GM19467 (cell line): Measurements from ENCODE around the gene PABPN1L.
"Not testable (repeated sequence)": the region's sequence is repeated elsewhere in the genome, so short reads cannot be mapped to it uniquely, and the experiment has no call there.

ENCODE experiments used
- ATAC-seq: cut with Tn5 transposase; IDR thresholded peaks from one replicate; pipeline ENCODE4 v1.9.1; 2021; ENCODE audit warnings: mild to moderate bottlenecking, moderate library complexity; ENCODE audit not compliant: unreplicated experiment

Gene PABPN1L

DNA sequence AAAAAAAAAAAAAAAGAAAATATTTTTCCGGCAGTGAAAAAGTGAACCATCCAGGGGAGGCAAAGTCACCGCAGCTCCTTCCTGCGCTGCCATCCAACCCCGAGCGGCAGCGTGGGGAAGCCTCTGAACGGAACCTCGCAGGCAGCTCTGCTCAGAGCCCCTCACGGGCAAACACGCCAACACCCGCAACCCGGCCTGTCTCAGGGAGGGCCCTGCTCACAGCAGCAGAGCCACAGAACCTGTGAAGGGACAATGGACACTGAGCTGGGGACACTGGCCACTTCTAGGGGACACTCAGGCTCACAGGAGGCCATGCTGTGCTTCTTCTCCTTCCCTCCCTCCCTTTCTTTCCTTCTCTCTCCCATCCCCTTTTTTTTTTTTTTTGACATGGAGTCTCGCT, 33.4 kb downstream of the PABPN1L start:
- ATAC-seq = no peak

DNA sequence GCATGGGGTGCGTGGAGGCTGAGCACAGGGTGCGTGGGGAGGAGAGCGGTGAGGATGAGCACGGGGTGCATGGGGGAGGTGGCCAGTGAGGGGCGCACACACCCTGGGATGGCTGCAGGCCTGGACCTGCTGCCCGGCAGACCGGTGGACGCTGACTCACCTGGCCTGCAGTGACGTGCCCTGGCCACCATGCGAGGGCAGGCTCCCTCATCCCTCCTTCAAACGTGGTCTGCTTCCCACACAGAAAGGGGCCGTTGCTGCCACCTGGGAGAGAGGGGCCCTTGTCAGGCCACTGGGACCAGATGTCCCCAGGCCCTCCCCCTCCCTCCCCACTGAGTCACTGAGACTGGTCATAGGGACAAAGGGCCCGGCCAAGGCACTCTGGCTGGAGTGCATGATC, 34.6 kb downstream of the PABPN1L start:
- no peak for ATAC-seq

DNA sequence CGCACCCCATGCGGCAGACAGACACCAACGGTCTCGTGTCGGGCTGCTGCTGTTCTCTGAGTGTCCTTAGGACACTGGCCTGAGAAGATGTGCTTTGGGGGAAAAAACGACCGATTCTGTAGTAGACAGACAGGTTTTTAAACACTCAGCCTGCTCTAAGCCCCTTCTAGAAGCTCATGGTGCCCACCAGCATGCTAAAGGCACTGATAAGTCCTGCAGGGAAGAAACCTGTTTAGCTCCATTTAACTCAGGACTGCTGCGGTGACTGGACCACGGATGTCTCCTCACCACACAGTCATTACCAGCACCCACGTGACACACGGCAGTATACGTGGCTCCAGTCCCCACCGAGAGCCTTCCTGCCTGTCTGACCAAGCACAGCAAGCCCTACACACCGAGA, 35.7 kb downstream of the PABPN1L start:
- ATAC-seq = no peak

DNA sequence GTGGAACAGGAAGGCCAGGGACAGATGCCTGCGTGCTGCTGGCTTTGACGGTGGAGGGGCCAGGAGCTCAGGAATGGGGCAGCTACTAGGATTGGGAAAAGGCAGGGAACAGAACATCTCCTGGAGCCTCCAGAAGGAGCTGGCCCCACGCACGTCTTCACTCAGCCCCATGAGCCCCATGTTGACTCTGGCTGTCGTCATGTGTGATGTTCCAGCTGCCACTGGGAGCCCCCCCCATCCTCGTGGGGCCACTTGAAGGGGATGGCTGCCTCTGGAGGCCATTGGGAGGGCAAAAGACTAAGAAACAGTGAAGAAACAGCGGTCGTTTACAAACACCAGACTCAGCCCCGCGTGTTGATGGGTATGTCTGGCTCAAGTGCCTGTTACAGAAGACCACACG, 36.2 kb downstream of the PABPN1L start:
- no peak for ATAC-seq

DNA sequence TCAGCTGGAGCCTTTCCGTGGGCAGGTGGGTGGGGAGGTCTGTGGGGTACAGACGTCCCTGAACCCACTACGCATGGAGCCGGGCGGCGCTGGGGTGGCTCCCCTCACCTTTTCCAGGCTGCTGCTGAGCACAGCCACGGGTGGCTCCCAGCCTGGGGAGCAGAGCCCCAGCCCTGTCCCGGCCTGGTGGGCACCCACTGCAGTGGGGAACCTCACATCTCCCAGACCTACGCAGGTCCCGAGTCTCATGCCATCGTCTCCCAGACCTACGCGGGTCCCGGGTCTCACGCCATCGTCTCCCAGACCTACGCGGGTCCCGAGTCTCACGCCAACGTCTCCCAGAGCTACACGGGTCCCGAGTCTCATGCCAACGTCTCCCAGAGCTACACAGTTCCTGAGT, 37.7 kb downstream of the PABPN1L start:
- no peak for ATAC-seq

DNA sequence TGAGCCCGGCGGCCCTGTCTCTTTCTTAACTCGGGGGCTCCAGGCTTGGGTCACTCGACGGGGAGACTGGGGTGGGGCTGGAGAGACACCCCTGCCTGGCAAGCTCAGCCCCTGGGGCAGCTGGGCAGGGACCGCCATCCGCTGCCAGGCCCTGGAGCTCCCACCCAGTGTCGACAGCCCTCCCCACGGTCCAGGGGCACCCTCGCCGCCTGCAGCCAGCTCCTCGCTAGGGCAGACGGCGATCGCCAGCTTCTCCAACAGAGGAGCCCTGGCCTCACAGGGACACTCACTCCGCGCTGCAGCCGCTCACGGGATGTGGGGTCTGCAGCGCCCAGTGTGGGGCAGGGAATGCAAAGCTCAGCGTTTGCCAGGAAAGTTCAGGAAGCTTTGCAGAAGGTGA, 38.7 kb downstream of the PABPN1L start:
- ATAC-seq = no peak

DNA sequence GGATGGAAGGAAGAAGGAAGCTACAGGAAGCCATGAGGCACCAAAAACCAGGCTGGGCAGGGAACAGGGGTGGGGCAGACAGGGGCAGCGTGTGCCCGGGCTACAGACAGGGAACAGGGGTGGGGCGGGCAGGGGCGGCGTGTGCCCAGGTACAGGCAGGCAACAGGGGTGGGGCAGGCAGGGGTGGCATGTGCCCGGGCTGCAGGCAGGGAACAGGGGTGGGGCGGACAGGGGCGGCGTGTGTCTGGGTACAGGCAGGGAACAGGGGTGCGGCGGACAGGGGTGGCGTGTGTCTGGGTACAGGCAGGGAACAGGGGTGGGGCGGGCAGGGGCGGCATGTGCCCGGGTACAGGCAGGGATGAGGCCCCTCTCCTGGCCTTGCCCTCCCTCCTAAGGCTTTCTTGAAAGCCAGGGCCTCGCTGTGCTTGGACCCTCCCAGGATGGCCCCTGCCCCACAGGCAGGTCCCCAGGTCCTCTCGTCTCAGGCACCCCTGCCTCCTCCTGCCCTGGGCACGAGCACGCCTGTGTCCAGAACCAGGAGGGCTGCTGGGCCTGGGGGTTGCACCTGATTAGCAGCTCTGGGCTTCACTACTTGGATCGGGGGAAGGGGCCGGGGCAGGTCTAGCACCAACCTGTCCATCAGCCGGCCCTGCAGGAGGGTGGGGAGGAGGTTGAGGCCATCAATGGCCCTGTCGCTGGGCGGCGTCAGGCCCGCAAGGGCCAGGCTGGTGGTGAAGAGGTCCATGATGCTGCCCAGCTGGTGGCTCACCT, 40.2 kb downstream of the PABPN1L start:
- no peak for ATAC-seq

DNA sequence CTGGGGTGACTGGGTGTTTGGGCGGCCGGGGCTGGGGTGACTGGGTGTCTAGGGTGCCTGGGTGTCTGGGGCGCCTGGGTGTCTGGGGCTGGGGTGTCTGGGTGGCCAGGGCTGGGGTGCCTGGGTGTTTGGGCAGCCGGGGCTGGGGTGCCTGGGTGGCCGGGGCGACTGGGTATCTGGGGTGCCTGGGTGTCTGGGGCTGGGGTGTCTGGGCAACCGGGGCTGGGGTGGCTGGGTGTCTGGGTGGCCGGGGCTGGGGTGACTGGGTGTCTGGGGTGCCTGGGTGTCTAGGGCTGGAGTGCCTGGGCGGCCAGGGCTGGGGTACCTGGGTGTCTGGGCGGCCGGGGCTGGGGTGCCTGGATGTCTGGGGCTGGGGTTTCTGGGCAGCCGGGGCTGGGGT, 41.3 kb downstream of the PABPN1L start:
- ATAC-seq = no peak

DNA sequence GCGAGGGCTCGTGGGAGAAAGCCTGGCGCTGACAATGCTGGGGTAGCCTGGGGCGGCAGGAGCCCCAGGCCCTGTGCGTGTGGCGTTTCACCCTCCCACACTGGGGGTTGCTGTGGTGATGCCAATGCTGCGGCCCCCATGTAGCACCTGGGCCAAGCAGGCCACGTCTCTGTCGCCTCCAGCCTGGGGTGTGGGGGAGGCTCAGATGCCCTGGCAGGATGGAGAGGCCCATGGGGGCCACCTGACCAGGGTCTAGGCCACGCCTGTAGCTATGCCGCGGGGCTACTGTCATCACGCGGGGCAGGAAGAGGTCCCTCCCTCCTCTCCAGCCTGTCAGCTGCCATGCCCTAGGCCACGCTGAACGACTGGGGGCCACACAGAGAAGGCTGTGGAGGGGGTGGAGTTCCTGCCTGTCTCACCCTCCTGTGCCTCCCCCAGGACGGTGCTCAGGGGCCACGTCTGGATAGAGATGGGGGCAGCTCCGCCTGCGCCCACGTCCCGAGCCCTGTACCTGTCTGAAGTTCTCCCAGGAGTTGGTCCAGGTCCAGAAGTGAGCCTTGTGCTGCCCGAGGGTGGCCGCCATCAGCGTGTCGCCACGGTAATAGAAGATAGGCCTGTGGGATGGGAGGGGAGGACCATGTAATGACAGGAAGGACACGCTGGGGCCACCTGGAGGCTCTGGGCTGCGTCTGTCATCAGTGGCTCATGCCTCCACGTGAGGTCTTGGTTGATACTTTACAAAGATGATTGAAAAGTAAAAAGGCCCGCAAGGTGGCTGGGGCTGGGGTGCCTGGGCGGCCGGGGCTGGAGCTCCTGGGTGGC, 42.0 kb downstream of the PABPN1L start:
- no peak for ATAC-seq

DNA sequence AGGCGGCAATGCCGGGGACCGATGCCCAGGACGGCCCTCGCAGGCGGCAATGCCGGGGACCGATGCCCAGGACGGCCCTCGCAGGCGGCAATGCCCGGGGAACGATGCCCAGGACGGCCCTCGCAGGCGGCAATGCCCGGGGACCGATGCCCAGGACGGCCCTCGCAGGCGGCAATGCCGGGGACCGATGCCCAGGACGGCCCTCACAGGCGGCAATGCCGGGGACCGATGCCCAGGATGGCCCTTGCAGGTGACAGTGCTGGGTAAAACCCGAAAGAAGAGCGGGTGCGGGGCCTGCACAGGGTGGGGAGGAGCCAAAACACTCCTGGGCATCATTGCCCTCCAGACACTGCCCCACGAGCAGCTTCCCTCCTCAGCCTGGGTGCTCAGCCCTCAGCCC, 42.8 kb downstream of the PABPN1L start:
- not testable (repeated sequence) for ATAC-seq

DNA sequence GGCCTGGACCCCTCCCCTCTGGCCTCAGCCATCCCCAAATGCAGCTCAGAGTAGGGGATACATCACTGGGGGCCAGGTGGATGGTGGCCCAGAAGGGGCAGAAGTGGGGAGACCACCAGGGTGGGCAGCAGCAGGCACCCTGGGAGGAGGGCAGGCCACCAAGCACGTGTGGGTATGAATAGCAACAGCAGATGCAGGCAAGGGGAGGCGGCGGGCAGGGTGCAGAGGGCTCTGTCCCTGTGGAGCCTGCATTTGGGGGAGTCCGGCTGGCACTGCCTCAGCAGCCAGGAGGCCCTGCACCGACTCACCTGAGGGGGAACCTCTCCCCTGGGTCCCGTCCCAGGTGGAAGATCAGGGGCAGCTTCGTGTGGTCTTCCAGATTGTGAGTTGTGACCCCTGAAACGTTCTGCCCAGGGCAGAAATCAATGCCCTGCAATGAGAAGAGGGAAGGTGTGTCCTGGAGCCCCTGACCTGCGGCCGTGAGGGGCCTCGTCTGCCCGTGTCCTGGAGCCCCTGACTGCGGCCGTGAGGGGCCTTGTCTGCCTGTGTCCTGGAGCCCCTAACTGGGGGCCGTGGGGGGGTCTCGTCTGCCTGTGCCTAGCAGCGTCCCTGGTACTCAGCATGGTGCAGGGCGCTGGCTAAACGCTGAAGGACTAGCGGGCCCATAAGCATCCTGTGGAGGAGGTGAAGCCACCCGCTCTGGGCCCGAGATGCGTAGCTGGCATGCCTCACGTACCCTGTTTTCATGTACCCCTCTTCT, 44.0 kb downstream of the PABPN1L start:
- no peak for ATAC-seq

DNA sequence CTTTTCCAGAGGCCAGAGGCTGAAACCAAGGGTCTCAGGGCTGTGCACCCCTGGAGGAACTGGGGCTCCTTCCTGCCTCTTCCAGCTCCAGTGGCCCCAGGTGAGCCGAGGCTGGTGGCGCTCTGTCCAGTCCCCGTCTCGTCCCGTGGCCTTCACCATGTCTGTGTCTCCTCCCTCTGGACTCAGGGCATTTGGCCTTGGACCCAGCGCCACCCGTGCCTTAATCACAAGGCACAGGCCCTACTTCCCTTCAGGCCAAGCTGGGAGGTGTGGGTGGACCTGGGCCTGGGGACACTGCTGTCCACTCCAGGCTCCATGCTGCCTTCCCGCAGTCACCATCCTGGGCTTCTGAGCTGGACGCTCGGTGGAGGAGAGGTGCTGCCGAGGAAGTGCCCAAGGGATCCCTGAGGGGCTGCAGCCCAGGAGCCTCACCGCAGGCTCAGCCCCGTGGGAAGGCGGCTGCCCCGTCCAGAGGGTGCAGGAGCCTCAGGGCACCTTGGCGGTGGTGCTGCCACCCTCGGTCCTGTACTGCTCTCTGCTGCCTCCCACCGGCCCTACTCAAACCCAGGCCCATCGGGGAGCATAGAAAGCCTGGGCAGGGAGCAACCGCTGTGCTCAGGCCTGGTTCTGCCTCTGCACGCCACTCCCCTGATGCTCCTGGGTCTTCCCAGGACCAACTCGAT, 45.2 kb downstream of the PABPN1L start:
- ATAC-seq = no peak

DNA sequence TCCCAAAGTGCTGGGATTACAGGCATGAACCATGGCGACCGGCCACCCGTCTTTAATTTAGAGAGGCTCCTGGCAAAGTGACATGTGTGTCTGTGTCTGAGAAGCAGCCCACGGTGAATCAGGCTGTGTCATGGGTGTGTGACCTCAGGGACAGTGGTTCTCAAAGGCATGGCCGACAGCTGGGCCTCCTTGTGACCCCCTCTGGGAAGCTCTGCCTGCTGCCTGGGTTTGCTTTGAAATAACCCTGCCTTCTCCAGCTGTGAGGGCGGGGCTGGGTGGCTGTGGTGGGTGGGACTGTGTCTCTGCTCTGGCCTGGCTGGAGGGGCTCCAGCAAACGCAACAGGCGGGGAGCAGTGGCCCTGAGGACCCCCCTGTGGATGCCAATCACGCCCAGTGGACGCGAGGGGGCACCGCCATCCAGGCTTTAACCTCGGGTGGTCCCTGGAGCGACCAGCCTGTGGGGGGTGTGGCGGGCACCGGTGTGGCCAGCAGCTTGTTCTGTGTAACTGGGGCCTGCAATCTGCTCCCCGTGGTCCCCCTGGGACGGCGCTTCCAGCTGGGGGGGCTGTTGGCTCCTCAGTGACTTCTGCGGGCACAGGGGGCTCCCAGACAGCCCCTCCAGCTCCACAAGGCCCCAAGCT, 46.0 kb downstream of the PABPN1L start:
- ATAC-seq = no peak

DNA sequence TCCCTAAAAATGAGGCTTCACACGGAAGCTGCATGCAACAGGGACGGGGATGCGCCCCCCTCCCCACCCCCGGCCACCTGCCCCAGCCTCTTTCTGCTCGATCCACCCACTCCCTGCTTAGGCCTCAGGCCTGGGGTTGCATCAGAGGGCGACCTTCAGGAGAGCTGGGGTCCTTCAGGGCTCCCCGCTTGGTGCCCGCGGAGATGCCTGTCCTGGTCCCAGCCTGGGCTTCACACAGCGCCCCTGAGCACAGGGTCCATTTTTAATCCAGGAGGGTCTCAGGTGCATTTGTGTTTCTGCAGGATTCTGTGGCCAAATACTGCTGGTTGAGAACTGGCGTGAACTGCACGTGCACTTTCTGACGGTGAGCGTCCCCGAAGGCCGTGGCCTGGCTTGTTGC, 47.3 kb downstream of the PABPN1L start:
- no peak for ATAC-seq

DNA sequence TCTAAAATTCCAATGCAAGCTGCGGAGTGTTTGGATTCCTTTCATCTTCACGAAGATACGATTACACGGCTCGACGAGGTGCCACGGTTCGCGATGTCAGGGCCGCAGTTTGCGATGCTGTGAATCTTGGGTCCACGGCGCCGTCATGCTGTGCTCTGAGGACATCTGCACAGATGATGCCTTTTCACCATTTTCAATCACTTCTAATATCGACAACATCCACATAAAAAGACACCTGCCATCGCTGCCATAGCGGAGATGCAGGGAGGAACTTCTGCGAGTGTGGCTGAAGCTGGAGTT, 47.9 kb downstream of the PABPN1L start:
- ATAC-seq = no peak

DNA sequence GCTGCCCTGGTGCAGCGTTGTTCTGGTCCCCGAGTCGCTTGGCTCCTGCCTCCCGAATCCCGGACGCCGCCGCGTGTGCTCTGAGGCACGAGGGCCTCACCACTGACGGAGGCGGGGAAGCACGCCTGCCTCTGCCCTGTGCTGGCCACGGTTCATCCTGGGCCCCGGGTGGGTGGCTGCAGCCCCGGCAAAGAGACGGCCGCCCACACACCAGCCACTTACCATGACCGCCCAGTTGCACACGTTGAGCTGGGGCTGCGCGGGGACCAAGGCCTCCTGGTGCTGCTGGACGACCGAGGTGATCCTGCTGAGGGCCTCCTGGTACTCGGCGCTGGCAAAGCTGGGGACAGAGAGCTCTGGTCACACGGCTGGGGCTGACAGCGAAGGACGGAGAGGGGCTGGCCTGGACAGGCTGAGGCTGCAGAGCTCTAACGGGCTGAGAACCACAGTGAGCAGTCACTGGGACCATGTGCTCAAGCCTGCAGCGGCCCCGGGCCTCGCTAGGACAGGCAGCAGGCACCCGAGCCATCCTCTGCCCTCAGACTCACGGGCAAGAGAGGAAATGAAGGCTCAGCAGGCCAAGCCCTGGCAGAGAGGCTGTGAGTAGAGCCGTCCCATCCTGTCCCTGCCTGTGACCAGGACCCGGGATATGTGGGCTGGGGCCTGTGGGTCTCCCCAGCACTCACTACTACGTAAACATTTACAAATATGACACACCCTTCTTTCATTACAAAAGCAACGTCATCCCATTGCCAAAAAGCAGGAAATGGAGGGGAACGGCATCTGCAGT, 48.5 kb downstream of the PABPN1L start:
- ATAC-seq = no peak

DNA sequence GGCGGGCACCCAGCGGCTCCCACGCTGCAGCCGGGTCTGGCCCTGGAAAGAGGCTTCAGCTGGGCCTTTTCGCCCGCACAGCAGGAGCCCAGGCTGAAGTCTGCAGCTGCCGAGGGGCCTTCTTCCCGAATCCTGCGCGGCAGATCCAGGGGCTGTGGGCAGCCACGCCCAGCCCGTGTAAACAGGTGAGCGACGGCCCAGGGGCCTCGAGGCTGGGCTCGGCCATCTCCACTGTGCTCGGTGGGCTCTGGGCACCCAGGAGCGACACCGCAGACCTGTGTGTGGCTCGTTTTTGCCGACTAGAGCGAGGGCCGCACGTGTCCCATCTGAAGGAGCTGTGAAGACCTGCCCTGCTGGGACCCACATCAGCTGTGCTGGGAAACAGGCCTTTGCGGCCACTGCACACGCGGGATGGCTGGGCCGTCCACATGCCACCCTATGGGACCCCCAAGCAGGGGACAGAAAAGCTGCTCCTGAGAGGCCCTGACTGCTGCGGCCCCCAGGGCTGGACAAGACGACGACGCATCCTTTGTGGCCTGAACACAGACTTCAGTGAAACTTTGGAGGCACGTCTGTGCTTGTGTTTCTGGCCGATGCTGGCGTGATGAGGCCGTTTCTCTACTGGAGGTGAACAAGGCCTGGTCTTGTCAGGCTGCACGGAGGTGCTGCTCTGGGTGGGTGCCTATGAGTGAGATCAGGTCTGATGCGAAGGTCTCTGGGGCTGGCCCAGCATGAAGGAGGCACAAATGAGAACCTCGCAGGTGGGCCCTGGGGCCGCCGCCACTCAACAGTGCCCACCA, 49.5 kb downstream of the PABPN1L start:
- no peak for ATAC-seq

DNA sequence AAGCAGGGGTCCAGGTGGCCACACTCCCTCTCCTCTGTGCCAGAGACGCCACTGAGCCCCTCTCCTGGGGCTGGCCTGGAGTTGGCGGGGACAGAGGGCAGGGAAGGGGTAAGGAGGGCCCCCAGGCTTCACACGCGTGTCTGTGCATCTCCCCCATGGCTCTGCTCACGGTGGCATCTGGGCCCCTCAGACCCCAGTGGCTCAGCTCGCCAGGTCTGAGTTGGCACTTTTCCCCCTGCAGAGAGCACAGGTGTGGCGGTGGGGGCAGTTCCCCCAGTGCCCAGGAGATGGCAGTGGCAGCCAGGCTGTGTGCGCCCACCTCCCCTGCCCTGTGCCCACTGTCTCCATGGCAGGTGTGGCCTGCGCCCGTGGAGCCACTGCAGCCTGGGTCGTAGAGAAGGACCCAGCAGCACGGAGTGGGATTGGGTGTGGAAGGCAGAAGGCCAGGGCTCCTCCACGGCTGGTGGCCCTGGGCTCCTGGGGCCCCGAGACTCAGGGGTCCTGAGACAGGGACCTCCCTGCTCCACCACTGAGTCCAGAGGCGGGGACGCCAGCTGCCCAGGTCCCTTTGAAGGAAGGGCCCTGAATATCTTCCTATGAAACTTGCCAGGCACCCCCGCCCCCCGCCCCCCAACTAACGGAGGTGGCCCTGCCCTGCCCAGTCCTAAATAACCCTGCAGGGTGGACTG, 50.4 kb downstream of the PABPN1L start:
- ATAC-seq = no peak

DNA sequence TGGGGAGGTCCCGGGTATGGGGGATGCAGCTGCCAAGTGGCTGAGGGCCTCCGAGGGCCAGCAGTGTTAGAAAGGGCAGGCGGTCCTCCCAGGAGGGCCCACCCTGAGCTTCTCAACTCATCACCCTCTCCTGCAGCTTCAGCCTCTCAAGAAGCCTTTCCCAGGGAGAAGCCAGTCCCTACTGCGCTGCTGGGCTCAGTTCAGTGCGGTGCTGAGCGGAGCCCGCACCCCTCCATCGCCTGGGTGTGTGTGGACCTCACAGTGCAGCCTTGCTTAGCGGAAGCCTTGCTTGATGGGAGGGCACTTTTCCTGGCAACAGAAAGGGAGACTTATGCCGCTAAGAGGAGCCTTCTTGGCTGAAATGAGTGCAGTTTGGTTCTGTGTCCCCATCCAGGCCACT, 51.2 kb downstream of the PABPN1L start:
- ATAC-seq = no peak
